Measurements from ENCODE around the gene RARRES1.

DNA sequence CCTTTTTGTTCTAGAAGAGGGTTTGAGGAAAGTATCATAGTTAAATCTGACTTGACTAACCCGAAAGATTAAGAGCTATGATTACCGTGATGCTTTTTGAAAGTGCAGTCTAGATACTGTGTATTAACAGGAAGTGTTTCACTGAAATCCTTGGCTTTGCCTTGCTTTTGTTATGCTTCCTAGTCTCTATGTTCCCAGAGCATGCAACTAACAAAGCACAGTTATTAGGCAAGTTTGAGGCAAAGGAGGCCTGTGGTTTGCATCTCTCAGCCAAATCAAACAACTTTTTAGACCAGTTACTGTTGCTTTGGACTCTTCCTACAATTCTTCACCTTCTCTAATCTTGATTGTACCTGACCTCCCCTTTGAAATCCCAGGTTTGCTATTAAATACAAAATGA lies 63.8 kb downstream of the RARRES1 start:
- TF ChIP-seq, protein P1, sequence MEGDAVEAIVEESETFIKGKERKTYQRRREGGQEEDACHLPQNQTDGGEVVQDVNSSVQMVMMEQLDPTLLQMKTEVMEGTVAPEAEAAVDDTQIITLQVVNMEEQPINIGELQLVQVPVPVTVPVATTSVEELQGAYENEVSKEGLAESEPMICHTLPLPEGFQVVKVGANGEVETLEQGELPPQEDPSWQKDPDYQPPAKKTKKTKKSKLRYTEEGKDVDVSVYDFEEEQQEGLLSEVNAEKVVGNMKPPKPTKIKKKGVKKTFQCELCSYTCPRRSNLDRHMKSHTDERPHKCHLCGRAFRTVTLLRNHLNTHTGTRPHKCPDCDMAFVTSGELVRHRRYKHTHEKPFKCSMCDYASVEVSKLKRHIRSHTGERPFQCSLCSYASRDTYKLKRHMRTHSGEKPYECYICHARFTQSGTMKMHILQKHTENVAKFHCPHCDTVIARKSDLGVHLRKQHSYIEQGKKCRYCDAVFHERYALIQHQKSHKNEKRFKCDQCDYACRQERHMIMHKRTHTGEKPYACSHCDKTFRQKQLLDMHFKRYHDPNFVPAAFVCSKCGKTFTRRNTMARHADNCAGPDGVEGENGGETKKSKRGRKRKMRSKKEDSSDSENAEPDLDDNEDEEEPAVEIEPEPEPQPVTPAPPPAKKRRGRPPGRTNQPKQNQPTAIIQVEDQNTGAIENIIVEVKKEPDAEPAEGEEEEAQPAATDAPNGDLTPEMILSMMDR (IDR thresholded peaks at IDR 0.05) = no peak
- TF ChIP-seq POLR2A (IDR thresholded peaks at IDR 0.05) = no peak

Measured in prostate gland (tissue), 2 donors.